GM23338 (cell line): Measurements from ENCODE around the gene FKBP1A. TPM values are rescaled to one million over a fixed set of nuclear protein-coding genes. Genes with fewer than 3 reads are reported as not detected.

Source experiments
- ATAC-seq: fragments of 200-7000 bp; cut with Tn5 transposase; 3 replicates; pipeline ENCODE4 v1.9.1; 2020
- DNase-seq: peaks from one replicate; pipeline ENCODE4 v3.0.0-alpha.2; 2015; ENCODE audit warnings: low spot score
- H2AFZ ChIP-seq: fragments of 200-600 bp; sonication (generic); 2 replicates; pipeline ENCODE4 v1.8.0; 2016; ENCODE audit warnings: antibody characterized with exemption, mild to moderate bottlenecking, moderate library complexity
- H3F3A ChIP-seq: fragments of 200-600 bp; sonication (generic); replicated peaks from 2 replicates; pipeline ENCODE4 v1.8.0; 2017; ENCODE audit warnings: antibody characterized with exemption, mixed run types, low read depth
- H3K27ac ChIP-seq: fragments of 200-600 bp; sonication (generic); 2 replicates; pipeline ENCODE4 v1.6.1; 2016; ENCODE audit warnings: low read depth
- H3K27me3 ChIP-seq: fragments of 200-600 bp; sonication (generic); 2 replicates; pipeline ENCODE4 v1.8.0; 2016; ENCODE audit warnings: mild to moderate bottlenecking, mixed run types, moderate library complexity; ENCODE audit not compliant: insufficient read depth
- H3K36me3 ChIP-seq: fragments of 200-600 bp; sonication (generic); 2 replicates; pipeline ENCODE4 v1.8.0; 2016; ENCODE audit warnings: mild to moderate bottlenecking; ENCODE audit not compliant: insufficient read depth
- H3K4me1 ChIP-seq: fragments of 200-600 bp; sonication (generic); 2 replicates; pipeline ENCODE4 v1.8.0; 2016; ENCODE audit warnings: mild to moderate bottlenecking, moderate library complexity; ENCODE audit not compliant: insufficient read depth
- H3K4me2 ChIP-seq: fragments of 200-600 bp; sonication (generic); 2 replicates; pipeline ENCODE4 v1.7.1; 2017; ENCODE audit warnings: mixed run types
- H3K4me3 ChIP-seq: fragments of 200-600 bp; sonication (generic); 2 replicates; pipeline ENCODE4 v1.6.1; 2016; ENCODE audit warnings: mixed run types
- H3K79me2 ChIP-seq: fragments of 200-600 bp; sonication (generic); replicated peaks from 2 replicates; pipeline ENCODE4 v1.8.0; 2017; ENCODE audit warnings: mild to moderate bottlenecking; ENCODE audit not compliant: insufficient read depth
- H3K9me2 ChIP-seq: fragments of 200-600 bp; sonication (generic); 2 replicates; pipeline ENCODE4 v1.8.0; 2017; ENCODE audit not compliant: insufficient read depth
- H4K20me1 ChIP-seq: fragments of 200-600 bp; sonication (generic); replicated peaks from 2 replicates; pipeline ENCODE4 v1.8.0; 2017; ENCODE audit warnings: mild to moderate bottlenecking; ENCODE audit not compliant: insufficient read depth
- H3K27ac Mint-ChIP-seq: 2 replicates; pipeline ENCODE4 v1.8.0; 2020; ENCODE audit warnings: inconsistent platforms, mild to moderate bottlenecking, moderate library complexity, mixed read lengths
- H3K27me3 Mint-ChIP-seq: 3 replicates; pipeline ENCODE4 v1.8.0; 2022; ENCODE audit warnings: low read depth, mild to moderate bottlenecking, moderate library complexity, mixed read lengths, inconsistent platforms; ENCODE audit not compliant: insufficient read depth, poor library complexity
- H3K36me3 Mint-ChIP-seq: 3 replicates; pipeline ENCODE4 v1.8.0; 2021; ENCODE audit warnings: low read depth, mild to moderate bottlenecking, inconsistent platforms, moderate library complexity, mixed read lengths
- H3K4me1 Mint-ChIP-seq: 3 replicates; pipeline ENCODE4 v1.8.0; 2020; ENCODE audit warnings: mild to moderate bottlenecking, inconsistent platforms, mixed read lengths
- H3K4me3 Mint-ChIP-seq: 3 replicates; pipeline ENCODE4 v1.8.0; 2021; ENCODE audit warnings: moderate library complexity, mild to moderate bottlenecking, inconsistent platforms, mixed read lengths
- H3K9me3 Mint-ChIP-seq: 3 replicates; pipeline ENCODE4 v1.8.0; 2020; ENCODE audit warnings: moderate library complexity, mild to moderate bottlenecking, inconsistent platforms, mixed read lengths
- CREB1 ChIP-seq: fragments of 250-450 bp; sonication (Bioruptor Pico); IDR thresholded peaks from 2 replicates; pipeline ENCODE4 v1.5.0; 2020; ENCODE audit warnings: low read depth, mild to moderate bottlenecking, moderate library complexity
- ETS1 ChIP-seq: IDR thresholded peaks from 2 replicates; pipeline ENCODE4 v1.6.1; 2016; ENCODE audit warnings: antibody characterized with exemption
- NANOG ChIP-seq: IDR thresholded peaks from 2 replicates; pipeline ENCODE4 v1.6.1; 2016; ENCODE audit warnings: antibody characterized with exemption, borderline replicate concordance
- POLR2AphosphoS5 ChIP-seq: IDR thresholded peaks from 2 replicates; pipeline ENCODE4 v1.6.1; 2016; ENCODE audit warnings: antibody characterized with exemption, low read depth
- REST ChIP-seq: IDR thresholded peaks from one replicate; pipeline ENCODE4 v1.6.1; 2018; ENCODE audit warnings: antibody characterized with exemption; ENCODE audit not compliant: unreplicated experiment
- STAT1 ChIP-seq: IDR thresholded peaks from one replicate; pipeline ENCODE4 v1.6.1; 2016; ENCODE audit warnings: antibody characterized with exemption; ENCODE audit not compliant: unreplicated experiment
- ZNF331 ChIP-seq: fragments of 250-450 bp; sonication (Bioruptor Pico); IDR thresholded peaks from 2 replicates; pipeline ENCODE4 v1.5.0; 2020; ENCODE audit warnings: low read depth, mild to moderate bottlenecking, moderate library complexity
- ZNF462 ChIP-seq: fragments of 250-450 bp; sonication (Bioruptor Pico); IDR thresholded peaks from 2 replicates; pipeline ENCODE4 v1.5.0; 2020; ENCODE audit warnings: mild to moderate bottlenecking, moderate library complexity
- polyA plus RNA-seq: library from polyadenylated mRNA; unstranded; fragments of >200 nt; fragmentation: Nextera tagmentation; extraction: Ambion mirVana; gene quantifications from 2 replicates; pipeline ENCODE4 v1.2.1, GENCODE V29; 2016
- total RNA-seq: library from RNA; depleted of rRNA; stranded (reverse); fragments of >200 nt; shearing (Covaris generic); gene quantifications from 2 replicates; pipeline ENCODE4 v1.2.3, GENCODE V29; 2014

The FKBP1A gene
- total and polyA plus RNA-seq, 2 experiments from 2014 or later: 171 to 350 TPM

GRCh38 chr20:1383623-1384404, 9.0 kb downstream of the FKBP1A start:
- DNase-seq: no peak

GRCh38 chr20:1382670-1383069, 10.2 kb downstream of the FKBP1A start:
- H4K20me1 ChIP-seq: peaks cover 86% of the 10 kb centered on the region
- peaks cover 30% of the 10 kb centered on the region; the same call in 2 of the 3 replicates for H3K4me1 Mint-ChIP-seq
- no peaks in the 10 kb centered on the region for H3K9me3 Mint-ChIP-seq
- no peaks in the 10 kb centered on the region for H3K36me3 ChIP-seq
- H3K27ac ChIP-seq: no peak overlapping the region
- H3K36me3 Mint-ChIP-seq: no peaks in the 10 kb centered on the region; the same call in 2 of the 3 replicates
- no peak overlapping the region for H3K4me3 ChIP-seq
- no peak overlapping the region for H2AFZ ChIP-seq
- no peaks in the 10 kb centered on the region for H3K27me3 ChIP-seq
- H3K9me2 ChIP-seq: no peaks in the 10 kb centered on the region
- peaks cover 8% of the 10 kb centered on the region; the same call in 1 of the 2 replicates for H3K4me1 ChIP-seq
- H3K27me3 Mint-ChIP-seq: no peaks in the 10 kb centered on the region
- H3F3A ChIP-seq: no peaks in the 10 kb centered on the region
- no peak overlapping the region for H3K4me2 ChIP-seq
- DNase-seq: no peak
- no peak overlapping the region for H3K27ac Mint-ChIP-seq
- no peak overlapping the region for H3K4me3 Mint-ChIP-seq
- peaks cover 100% of the 10 kb centered on the region for H3K79me2 ChIP-seq
- ATAC-seq: no peak
- TF ChIP-seq REST: no peak
- no peak for TF ChIP-seq ZNF462
- no peak for TF ChIP-seq ETS1
- no peak for TF ChIP-seq CREB1 (CRISPR knock-in tag)

More at GRCh38 chr20:1383623-1384404, 9.0 kb downstream of the FKBP1A start:
- H3K4me1 Mint-ChIP-seq: peaks cover 29% of the 10 kb centered on the region
- Histone ChIP-seq H2AFZ (no peak overlapping the region), H3K4me1 (peaks cover 5% of the 10 kb centered on the region), H3K27ac (no peak overlapping the region), H3K27me3 (no peaks in the 10 kb centered on the region), H3K4me3 (no peak overlapping the region), H4K20me1 (peaks cover 84% of the 10 kb centered on the region), H3K79me2 (peaks cover 100% of the 10 kb centered on the region), H3K4me2 (no peak overlapping the region), H3K9me2 (no peaks in the 10 kb centered on the region), H3F3A (no peaks in the 10 kb centered on the region), H3K36me3 (no peaks in the 10 kb centered on the region)
- H3K36me3 Mint-ChIP-seq: no peaks in the 10 kb centered on the region; the same call in 2 of the 3 replicates
- H3K27me3 Mint-ChIP-seq: no peaks in the 10 kb centered on the region
- no peak for ATAC-seq
- no peak overlapping the region for H3K4me3 Mint-ChIP-seq
- TF ChIP-seq ETS1: no peak
- no peak for TF ChIP-seq NANOG
- no peak for TF ChIP-seq POLR2AphosphoS5
- TF ChIP-seq ZNF331 (CRISPR knock-in tag): no peak
- no peak for TF ChIP-seq STAT1
- H3K9me3 Mint-ChIP-seq: no peaks in the 10 kb centered on the region
- no peak overlapping the region for H3K27ac Mint-ChIP-seq
